ENCODE measurements around the gene BCL2L13. TPM values are rescaled to one million over a fixed set of nuclear protein-coding genes. Genes with fewer than 3 reads are reported as not detected.

BCL2L13 gene
- total RNA-seq, 1 experiment from 2014 or later = 66.7 TPM

GRCh38 chr22:17778412-17778976 is 139.9 kb downstream of the BCL2L13 start:
- DNase-seq (ENCODE audit: low read depth) = no peak

GRCh38 chr22:17779286-17780115 is 140.9 kb downstream of the BCL2L13 start:
- no peak for DNase-seq (ENCODE audit: low read depth)

- no peak for DNase-seq (ENCODE audit: low read depth)
Measured at GRCh38 chr22:17780116-17780740, 141.7 kb downstream of the BCL2L13 start.

Other genes starting within 250 kb of the BCL2L13 start
- gene SLC25A18, start 75.3 kb upstream of the BCL2L13 start, total RNA-seq (2014; rRNA removed; shearing (Covaris generic)) = 0.71 and 0.81 TPM in 2 replicates
- 128 and 160 TPM in 2 replicates for gene ATP6V1E1, start 10.0 kb upstream of the BCL2L13 start, total RNA-seq (2014; rRNA removed; shearing (Covaris generic))
- gene BID, start 135.7 kb downstream of the BCL2L13 start, total RNA-seq (2014; rRNA removed; shearing (Covaris generic)) = 40.7 and 76.3 TPM in 2 replicates